ENCODE data around the gene JAKMIP1. TPM values are rescaled to one million over a fixed set of nuclear protein-coding genes. Genes with fewer than 3 reads are reported as not detected.

The JAKMIP1 gene
- total RNA-seq, 1 donor from 2014 or later, result 0.64 TPM

DNA sequence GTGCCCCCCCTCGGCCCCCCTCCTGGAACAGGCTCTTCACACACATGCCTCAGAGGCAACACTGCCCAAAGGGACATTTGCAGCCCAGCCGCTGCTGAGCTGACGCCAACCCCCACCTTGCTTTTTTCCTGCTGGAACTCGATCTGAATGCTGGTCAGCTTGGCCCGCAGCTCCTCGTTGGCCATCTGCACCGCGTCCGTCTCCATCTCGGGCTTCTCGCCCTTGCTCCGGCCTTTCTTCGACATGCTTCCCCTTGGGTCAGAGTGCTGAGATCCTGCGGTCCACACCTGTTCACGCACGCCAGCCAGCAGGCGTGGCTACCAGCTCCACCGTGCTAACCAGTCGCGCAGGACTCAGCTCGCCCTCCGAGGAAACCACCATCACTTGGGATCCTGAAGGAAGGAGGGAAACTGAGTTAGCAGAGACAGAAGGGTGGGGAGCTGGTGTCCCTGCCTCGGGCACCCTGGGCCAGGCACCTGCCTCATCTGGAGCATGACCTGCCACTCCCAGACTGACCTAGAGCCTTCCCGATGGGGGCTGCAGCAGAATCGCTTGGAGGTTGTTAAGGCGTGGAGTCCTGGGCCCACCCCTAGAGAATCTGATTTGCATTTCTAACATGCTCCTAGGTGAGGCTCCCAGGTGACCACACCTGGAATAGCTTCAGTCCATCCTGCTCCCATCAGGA lies 87.6 kb downstream of the JAKMIP1 start:
- intact Hi-C loops (cut with DNase I), result no loop called here
- Histone ChIP-seq H3K36me3 (no peaks in the 10 kb centered on the region), H3K27ac (no peak overlapping the region), H3K4me3 (no peak overlapping the region), H3K4me1 (no peaks in the 10 kb centered on the region), H3K9me3 (no peaks in the 10 kb centered on the region), H3K27me3 (no peaks in the 10 kb centered on the region)
- DNase-seq (no peak), ATAC-seq (no peak)
- TF ChIP-seq, protein P1, sequence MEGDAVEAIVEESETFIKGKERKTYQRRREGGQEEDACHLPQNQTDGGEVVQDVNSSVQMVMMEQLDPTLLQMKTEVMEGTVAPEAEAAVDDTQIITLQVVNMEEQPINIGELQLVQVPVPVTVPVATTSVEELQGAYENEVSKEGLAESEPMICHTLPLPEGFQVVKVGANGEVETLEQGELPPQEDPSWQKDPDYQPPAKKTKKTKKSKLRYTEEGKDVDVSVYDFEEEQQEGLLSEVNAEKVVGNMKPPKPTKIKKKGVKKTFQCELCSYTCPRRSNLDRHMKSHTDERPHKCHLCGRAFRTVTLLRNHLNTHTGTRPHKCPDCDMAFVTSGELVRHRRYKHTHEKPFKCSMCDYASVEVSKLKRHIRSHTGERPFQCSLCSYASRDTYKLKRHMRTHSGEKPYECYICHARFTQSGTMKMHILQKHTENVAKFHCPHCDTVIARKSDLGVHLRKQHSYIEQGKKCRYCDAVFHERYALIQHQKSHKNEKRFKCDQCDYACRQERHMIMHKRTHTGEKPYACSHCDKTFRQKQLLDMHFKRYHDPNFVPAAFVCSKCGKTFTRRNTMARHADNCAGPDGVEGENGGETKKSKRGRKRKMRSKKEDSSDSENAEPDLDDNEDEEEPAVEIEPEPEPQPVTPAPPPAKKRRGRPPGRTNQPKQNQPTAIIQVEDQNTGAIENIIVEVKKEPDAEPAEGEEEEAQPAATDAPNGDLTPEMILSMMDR (IDR thresholded peaks at IDR 0.05), result no peak

DNA sequence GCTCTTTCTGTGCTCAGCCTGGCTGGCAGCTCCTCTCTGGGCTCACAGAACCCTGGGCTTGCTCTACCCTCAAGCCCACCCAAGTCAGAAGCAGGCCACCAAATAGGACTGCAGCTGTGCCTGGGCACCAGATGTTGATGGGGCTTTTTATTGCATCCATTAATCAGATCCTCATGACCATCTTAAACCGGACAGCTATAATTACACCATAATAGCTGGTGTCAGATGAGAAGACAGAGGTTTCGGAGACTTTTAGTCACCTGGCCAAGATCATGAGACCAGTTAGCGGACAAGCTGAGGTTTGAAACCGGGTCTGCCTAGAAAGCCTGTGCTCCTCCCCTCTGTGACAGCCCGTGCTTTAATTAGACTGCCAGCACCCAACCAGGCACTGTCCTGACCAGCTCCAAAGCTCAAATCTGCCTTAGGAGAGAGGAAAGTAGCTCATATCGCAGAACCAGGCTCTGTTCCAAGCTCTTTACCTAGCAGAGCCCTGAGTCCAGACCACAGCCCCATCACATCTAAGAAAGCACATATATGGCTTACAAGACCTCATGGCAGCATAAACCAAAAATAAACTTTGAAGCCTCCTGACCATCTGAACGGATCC lies 88.9 kb downstream of the JAKMIP1 start:
- Histone ChIP-seq H3K27me3 (no peaks in the 10 kb centered on the region), H3K9me3 (no peaks in the 10 kb centered on the region), H3K27ac (no peak overlapping the region), H3K4me1 (no peaks in the 10 kb centered on the region), H3K36me3 (no peaks in the 10 kb centered on the region), H3K4me3 (no peak overlapping the region)
- intact Hi-C loops (cut with DNase I), result no loop called here
- ATAC-seq, result no peak
- DNase-seq, result no peak
- TF ChIP-seq, protein P1 (IDR thresholded peaks at IDR 0.05), result no peak

DNA sequence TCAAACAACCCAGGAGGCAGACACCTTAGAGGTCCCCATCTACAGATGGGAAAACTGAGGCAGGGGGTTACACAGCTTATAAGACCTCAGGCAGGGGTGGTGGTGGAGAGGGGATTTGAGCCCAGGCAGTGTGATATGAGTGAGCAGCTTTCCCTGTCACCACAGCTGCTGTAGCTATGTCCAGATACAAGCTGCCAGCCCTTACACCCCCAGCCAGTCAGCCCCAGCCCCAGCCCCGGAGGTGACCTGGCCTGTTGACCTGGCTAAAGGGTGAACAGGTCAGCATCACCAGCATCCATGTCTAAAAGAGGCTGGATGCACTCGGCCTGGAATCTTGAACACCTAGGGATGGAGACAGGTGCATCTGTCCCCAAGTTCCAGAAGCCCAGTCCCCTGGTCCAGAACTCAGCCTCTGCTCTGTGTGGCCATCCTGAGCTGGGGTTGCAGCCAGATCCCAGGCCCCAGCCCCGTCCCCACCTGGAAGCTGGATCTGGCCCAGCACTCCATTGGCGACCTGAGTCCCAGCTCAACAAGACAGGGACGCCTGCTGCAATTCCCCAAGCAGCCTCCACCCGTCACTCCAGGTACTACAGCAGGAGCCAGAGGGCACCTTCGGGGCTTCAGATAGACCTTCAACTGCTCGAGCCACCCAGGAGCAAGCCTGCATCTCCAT lies 89.5 kb downstream of the JAKMIP1 start:
- ATAC-seq (no peak), DNase-seq (no peak)
- H3K4me3 ChIP-seq, result no peak overlapping the region
- H3K36me3 ChIP-seq, result no peaks in the 10 kb centered on the region
- no peaks in the 10 kb centered on the region for H3K4me1 ChIP-seq
- no peaks in the 10 kb centered on the region for H3K27me3 ChIP-seq
- H3K27ac ChIP-seq, result no peak overlapping the region
- TF ChIP-seq, protein P1 (IDR thresholded peaks at IDR 0.05), result no peak
- intact Hi-C loops (cut with DNase I), result no loop called here
- H3K9me3 ChIP-seq, result no peaks in the 10 kb centered on the region

DNA sequence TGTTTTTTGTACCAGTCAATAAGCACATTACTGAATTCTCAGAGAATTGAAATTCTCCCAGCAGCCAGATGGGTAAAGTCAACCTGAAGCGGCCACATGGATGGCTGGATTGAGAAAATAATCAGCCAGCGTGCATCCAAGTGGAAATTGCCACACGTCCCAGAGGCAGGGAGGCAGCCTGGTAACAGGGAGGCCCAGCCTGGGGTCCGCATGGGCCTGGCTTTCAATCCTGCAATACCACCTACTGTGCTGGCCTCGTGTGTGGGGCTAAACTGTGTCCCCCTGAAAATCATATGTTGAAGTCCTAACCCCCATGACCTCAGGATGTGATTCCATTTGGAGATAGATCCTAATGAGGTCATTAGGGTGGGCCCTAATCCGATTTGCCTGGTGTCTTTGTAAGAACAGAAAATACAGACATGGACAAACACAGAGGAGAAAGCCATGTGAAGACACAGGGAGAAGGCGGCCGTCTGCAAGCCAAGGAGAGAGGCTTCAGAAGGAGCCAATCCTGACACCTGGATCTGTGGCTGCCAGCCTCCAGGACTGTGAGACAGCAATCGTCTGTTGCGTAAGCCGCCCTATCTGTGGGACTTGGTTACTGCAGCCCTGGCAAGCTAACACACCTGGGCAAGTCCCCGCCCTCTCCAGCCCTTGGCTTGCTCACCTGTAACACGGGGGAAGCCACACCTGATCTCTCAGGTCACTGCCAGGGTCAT lies 90.3 kb downstream of the JAKMIP1 start:
- ATAC-seq (peak; percentile 35), DNase-seq (no peak)
- no peaks in the 10 kb centered on the region for H3K27me3 ChIP-seq

DNA sequence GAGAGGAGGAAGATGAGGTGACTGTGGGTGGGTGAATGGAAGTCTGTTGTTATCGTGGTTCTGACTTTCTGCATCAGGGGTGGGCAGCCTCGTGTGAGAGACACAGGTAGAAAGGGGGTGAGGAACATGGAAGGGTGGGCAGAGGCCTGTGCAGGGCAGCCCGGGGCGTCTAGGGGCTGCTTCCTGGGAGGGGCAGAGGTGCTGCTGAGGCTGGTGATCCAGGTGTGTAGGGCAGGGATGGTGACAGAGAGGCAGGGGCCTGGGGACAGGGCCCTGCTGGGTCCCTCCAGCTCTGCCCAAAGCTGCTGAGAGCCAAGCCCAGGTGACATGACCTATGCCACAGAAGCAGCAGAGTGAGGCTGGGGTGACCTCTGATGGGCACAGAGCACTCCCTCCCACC lies 92.5 kb downstream of the JAKMIP1 start:
- TF ChIP-seq, protein P1 (IDR thresholded peaks at IDR 0.05), result no peak
- Histone ChIP-seq H3K36me3 (no peaks in the 10 kb centered on the region), H3K4me1 (no peaks in the 10 kb centered on the region), H3K4me3 (no peak overlapping the region), H3K27me3 (no peaks in the 10 kb centered on the region), H3K9me3 (no peaks in the 10 kb centered on the region), H3K27ac (no peak overlapping the region)
- no peak for DNase-seq
- intact Hi-C loops (cut with DNase I), result no loop called here
- ATAC-seq, result no peak

More for the DNA sequence above, 90.3 kb downstream of the JAKMIP1 start:
- TF ChIP-seq, protein P1 (IDR thresholded peaks at IDR 0.05), result peak; percentile 24
- H3K4me1 ChIP-seq, result no peaks in the 10 kb centered on the region
- no peak overlapping the region for H3K4me3 ChIP-seq
- H3K27ac ChIP-seq, result no peak overlapping the region
- H3K36me3 ChIP-seq, result no peaks in the 10 kb centered on the region
- no peaks in the 10 kb centered on the region for H3K9me3 ChIP-seq
- intact Hi-C loops (cut with DNase I), result no loop called here
